NT2/D1 (cell line): ENCODE results near the gene MIA.

Source experiments
- YY1 ChIP-seq: IDR thresholded peaks from 2 replicates; pipeline ENCODE4 v1.6.1; 2011; ENCODE audit not compliant: insufficient read length, insufficient read depth
- ZNF274 ChIP-seq: IDR thresholded peaks from 2 replicates; pipeline ENCODE4 v1.6.1; 2011; ENCODE audit warnings: mild to moderate bottlenecking, low read depth, low read length

DNA sequence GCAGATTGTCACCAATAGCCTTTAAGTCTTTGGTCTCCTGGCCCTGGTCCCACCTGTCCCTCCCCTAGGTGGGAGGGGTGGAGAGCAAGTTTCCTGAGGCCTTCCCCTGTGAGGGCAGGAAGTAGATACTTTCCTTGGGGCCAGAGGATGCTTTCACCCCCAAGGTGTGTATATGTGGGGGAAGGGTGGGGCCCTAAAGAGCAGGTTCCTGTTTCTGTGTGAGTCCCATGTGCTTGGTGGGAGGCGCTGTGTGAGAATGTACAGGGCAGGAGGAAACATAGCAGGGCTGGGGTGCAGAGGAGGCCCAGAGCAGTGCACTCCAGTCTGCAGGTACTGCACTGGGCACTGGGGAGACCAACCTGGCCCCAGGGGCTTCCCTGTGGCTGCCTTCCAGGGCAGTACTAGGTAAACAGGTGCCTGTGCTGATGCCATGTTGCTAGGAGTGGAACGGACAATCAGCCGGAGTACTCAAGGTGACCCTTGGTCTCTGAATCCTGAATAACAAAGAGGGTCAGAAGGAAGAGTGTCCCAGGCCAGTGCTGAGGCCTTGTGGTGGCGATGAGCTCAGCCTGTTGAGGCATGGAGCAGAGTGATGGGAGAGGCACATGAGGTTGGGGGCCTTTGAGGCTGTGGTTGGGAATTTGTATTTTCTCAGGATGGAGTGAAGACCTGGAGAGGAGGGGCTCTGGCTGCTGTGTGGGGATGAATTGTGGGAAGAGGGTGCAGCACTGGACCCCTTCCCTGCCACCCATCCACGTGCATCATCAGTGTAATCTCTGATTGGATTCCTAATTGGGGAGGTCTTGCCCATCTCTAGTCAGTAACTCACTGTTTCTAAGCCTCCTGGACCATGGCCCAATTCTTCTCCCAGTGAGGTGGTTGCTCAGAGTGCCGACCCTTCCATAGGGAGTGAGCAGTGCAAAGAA, 28.8 kb downstream of the MIA start:
- TF ChIP-seq ZNF274 (no peak), YY1 (no peak)
